ENCODE results near the gene LURAP1L. TPM values are rescaled to one million over a fixed set of nuclear protein-coding genes. Genes with fewer than 3 reads are reported as not detected.

The LURAP1L gene
- total and polyA plus RNA-seq, 2 experiments from 2014 or later, result 0.86 to 1.5 TPM

DNA sequence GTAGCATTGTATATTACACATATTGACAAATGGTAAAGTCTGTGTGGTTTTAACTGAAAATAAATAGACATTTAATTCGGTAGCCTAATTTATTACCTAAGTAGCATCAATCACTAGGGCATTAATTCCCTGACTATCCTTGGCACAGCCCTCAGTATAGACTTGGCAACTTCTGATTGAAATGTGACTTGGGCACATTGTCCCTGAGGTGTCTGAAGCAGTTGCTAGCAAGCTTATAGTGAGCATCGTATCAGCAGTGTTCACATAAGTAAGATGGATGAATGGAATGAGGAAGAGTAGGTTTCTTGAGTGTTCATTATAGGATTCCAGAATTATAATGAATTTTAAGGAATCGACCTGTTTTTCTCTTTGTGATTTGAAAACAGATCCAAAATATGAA is 16.1 kb downstream of the LURAP1L start:
- TF ChIP-seq, protein P1, sequence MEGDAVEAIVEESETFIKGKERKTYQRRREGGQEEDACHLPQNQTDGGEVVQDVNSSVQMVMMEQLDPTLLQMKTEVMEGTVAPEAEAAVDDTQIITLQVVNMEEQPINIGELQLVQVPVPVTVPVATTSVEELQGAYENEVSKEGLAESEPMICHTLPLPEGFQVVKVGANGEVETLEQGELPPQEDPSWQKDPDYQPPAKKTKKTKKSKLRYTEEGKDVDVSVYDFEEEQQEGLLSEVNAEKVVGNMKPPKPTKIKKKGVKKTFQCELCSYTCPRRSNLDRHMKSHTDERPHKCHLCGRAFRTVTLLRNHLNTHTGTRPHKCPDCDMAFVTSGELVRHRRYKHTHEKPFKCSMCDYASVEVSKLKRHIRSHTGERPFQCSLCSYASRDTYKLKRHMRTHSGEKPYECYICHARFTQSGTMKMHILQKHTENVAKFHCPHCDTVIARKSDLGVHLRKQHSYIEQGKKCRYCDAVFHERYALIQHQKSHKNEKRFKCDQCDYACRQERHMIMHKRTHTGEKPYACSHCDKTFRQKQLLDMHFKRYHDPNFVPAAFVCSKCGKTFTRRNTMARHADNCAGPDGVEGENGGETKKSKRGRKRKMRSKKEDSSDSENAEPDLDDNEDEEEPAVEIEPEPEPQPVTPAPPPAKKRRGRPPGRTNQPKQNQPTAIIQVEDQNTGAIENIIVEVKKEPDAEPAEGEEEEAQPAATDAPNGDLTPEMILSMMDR (IDR thresholded peaks at IDR 0.05; ENCODE audit: low read depth, low read length), result no peak
- H3K27me3 ChIP-seq, result peaks cover 3% of the 10 kb centered on the region
- no peaks in the 10 kb centered on the region for H3K9me3 ChIP-seq (ENCODE audit: low read depth)
- H3K4me3 ChIP-seq, result no peak overlapping the region
- no peak overlapping the region for H3K27ac ChIP-seq
- H3K36me3 ChIP-seq, result no peaks in the 10 kb centered on the region
- no peak for DNase-seq (ENCODE audit: low read depth in 1 of 2, low spot score in 1 of 2)
- no peaks in the 10 kb centered on the region for H3K4me1 ChIP-seq (ENCODE audit: low read depth)

DNA sequence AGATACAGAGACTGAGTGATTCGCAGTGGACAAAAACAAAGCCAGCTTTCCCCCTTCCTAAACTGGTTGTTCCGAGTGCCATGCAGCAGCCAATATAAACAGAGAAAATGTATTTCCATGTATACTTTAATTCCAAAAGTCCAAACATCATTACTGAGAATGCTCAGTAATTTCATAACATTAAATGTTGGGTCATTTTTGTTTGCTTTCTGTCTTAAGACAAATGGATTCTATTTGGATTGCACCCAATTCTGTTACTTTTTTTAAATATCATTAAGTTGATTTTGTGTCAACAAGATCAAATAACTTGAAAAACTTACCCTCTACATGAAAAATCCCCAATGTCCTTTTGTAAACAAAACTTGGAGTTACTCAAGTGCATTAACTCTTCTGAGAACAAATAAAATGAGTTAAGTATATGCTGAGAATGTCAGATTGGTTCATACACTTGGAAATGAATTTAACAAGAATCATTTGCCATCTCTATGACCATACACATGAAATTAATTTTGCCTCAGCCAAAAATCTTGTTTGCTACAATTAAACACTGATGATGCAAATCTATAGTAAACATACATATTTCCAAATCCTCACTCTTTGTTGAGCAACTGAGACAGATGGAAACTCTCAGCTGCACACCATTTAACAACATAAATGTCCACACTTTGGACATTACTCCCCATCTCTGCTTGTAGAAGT is 19.4 kb downstream of the LURAP1L start:
- Histone ChIP-seq H3K9me3 (ENCODE audit: low read depth) (no peaks in the 10 kb centered on the region), H3K36me3 (no peaks in the 10 kb centered on the region), H3K27ac (no peak overlapping the region), H3K4me3 (no peak overlapping the region), H3K27me3 (peaks cover 3% of the 10 kb centered on the region), H3K4me1 (ENCODE audit: low read depth) (no peaks in the 10 kb centered on the region)
- TF ChIP-seq, protein P1 (IDR thresholded peaks at IDR 0.05; ENCODE audit: low read depth, low read length), result no peak
- DNase-seq (ENCODE audit: low read depth in 1 of 2, low spot score in 1 of 2), result peak in 1 of 2 donors; percentile 64

DNA sequence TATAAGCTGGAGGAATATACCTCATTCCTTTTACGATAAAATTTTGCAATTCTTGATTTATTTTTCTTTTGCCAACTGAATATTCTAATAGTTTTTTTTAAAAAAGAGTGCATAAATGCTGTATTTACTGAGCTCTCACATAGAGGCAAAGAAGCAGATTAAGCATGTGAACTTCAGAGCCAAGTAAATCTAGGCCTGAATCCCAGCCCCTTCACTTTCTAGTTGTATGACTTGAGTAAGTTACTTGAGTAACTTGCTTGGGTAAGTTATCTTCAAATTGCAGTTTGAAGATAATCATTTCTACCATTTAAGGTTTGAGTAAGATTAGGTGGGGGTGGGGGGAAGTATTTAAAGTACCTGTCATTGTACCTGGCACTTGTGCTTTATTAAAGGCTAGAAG is 21.8 kb downstream of the LURAP1L start:
- no peak overlapping the region for H3K4me3 ChIP-seq
- TF ChIP-seq, protein P1 (IDR thresholded peaks at IDR 0.05; ENCODE audit: low read depth, low read length), result no peak
- no peaks in the 10 kb centered on the region for H3K4me1 ChIP-seq (ENCODE audit: low read depth)
- DNase-seq (ENCODE audit: low read depth in 1 of 2, low spot score in 1 of 2), result no peak
- H3K27ac ChIP-seq, result no peak overlapping the region
- peaks cover 3% of the 10 kb centered on the region for H3K27me3 ChIP-seq
- no peaks in the 10 kb centered on the region for H3K36me3 ChIP-seq
- H3K9me3 ChIP-seq (ENCODE audit: low read depth), result no peaks in the 10 kb centered on the region

DNA sequence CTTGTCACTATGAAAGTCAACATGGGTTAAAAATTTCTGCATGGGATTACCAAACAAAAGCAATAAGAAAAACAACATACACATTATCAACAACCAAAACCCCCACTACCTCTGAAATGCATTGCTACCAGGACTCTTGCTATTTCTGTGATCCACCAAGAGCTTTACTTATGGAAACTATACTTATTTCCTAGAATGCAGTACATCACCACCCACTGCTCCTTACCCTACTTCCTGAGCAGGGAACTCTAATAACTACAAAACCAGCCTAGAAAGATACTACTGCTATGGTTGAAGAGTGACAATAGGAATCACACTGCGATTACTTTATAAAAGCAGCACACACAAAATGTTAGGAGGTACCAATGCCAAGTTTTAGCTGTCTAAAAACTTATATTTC is 22.2 kb downstream of the LURAP1L start:
- Histone ChIP-seq H3K9me3 (ENCODE audit: low read depth) (no peaks in the 10 kb centered on the region), H3K4me3 (no peak overlapping the region), H3K27ac (no peak overlapping the region), H3K27me3 (peaks cover 3% of the 10 kb centered on the region), H3K36me3 (no peaks in the 10 kb centered on the region), H3K4me1 (ENCODE audit: low read depth) (no peaks in the 10 kb centered on the region)
- no peak for DNase-seq (ENCODE audit: low read depth in 1 of 2, low spot score in 1 of 2)
- TF ChIP-seq, protein P1 (IDR thresholded peaks at IDR 0.05; ENCODE audit: low read depth, low read length), result no peak

DNA sequence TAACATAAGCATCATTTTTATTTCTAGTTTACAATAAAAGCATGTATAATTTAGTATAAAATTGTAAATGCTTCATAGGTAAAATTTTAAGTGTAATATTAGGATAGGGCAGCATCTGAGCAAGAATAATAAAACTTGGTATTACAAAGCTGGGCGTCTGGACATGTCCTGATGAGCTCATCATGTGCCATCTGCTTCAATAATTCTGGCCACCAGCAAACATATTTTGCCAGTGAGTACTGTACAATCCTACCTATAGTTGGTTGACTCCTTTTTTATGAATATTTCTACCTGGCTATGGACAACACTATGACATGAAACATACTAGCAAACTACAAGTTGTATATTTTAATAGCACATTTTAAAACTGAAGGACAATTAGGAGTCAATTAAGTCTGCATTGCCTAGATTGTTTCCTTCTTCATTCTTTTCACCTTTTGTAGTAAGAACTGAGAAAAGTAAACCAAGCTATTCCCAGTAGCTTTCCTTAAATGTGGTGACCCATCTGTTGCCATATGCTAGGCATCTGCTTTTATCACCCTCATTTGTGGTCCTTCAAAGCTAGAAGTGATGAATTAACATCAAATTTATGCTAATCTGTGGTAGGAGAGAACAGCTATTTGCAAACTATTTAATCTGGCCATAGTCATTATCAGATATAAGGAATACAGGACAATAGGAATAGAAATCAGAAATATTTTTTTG is 23.4 kb downstream of the LURAP1L start:
- TF ChIP-seq, protein P1 (IDR thresholded peaks at IDR 0.05; ENCODE audit: low read depth, low read length), result no peak
- H3K27ac ChIP-seq, result no peak overlapping the region
- H3K4me3 ChIP-seq, result no peak overlapping the region

More for the DNA sequence above, 23.4 kb downstream of the LURAP1L start:
- Histone ChIP-seq H3K4me1 (ENCODE audit: low read depth) (no peaks in the 10 kb centered on the region), H3K27me3 (peaks cover 3% of the 10 kb centered on the region), H3K36me3 (no peaks in the 10 kb centered on the region), H3K9me3 (ENCODE audit: low read depth) (no peaks in the 10 kb centered on the region)
- no peak for DNase-seq (ENCODE audit: low read depth in 1 of 2, low spot score in 1 of 2)
